ENCODE data around the gene CTSA.

GRCh38 chr20:45873409-45874103, 17.6 kb upstream of the CTSA start:
- no peak for TF ChIP-seq YY1 (IDR thresholded peaks at IDR 0.05; ENCODE audit: extremely low read depth, insufficient replicate concordance, low read depth, low read length)
- no peak for TF ChIP-seq REST (IDR thresholded peaks at IDR 0.05; ENCODE audit: low read depth)
- TF ChIP-seq POLR2AphosphoS5 (IDR thresholded peaks at IDR 0.05; ENCODE audit: low read depth, low read length), result no peak
